GM23338 (cell line): ENCODE results near the gene AOC3. TPM values are rescaled to one million over a fixed set of nuclear protein-coding genes. Genes with fewer than 3 reads are reported as not detected.
A peak's percentile ranks its signal among the peaks of the same experiment; 100 is the strongest.

Experiments used
- ATAC-seq: fragments of 200-7000 bp; cut with Tn5 transposase; 3 replicates; pipeline ENCODE4 v1.9.1; 2020
- DNase-seq: peaks from one replicate; pipeline ENCODE4 v3.0.0-alpha.2; 2015; ENCODE audit warnings: low spot score
- H2AFZ ChIP-seq: fragments of 200-600 bp; sonication (generic); 2 replicates; pipeline ENCODE4 v1.8.0; 2016; ENCODE audit warnings: antibody characterized with exemption, mild to moderate bottlenecking, moderate library complexity
- H3F3A ChIP-seq: fragments of 200-600 bp; sonication (generic); replicated peaks from 2 replicates; pipeline ENCODE4 v1.8.0; 2017; ENCODE audit warnings: antibody characterized with exemption, mixed run types, low read depth
- H3K27ac ChIP-seq: fragments of 200-600 bp; sonication (generic); 2 replicates; pipeline ENCODE4 v1.6.1; 2016; ENCODE audit warnings: low read depth
- H3K27me3 ChIP-seq: fragments of 200-600 bp; sonication (generic); 2 replicates; pipeline ENCODE4 v1.8.0; 2016; ENCODE audit warnings: mild to moderate bottlenecking, mixed run types, moderate library complexity; ENCODE audit not compliant: insufficient read depth
- H3K36me3 ChIP-seq: fragments of 200-600 bp; sonication (generic); 2 replicates; pipeline ENCODE4 v1.8.0; 2016; ENCODE audit warnings: mild to moderate bottlenecking; ENCODE audit not compliant: insufficient read depth
- H3K4me1 ChIP-seq: fragments of 200-600 bp; sonication (generic); 2 replicates; pipeline ENCODE4 v1.8.0; 2016; ENCODE audit warnings: mild to moderate bottlenecking, moderate library complexity; ENCODE audit not compliant: insufficient read depth
- H3K4me2 ChIP-seq: fragments of 200-600 bp; sonication (generic); 2 replicates; pipeline ENCODE4 v1.7.1; 2017; ENCODE audit warnings: mixed run types
- H3K4me3 ChIP-seq: fragments of 200-600 bp; sonication (generic); 2 replicates; pipeline ENCODE4 v1.6.1; 2016; ENCODE audit warnings: mixed run types
- H3K79me2 ChIP-seq: fragments of 200-600 bp; sonication (generic); replicated peaks from 2 replicates; pipeline ENCODE4 v1.8.0; 2017; ENCODE audit warnings: mild to moderate bottlenecking; ENCODE audit not compliant: insufficient read depth
- H3K9me2 ChIP-seq: fragments of 200-600 bp; sonication (generic); 2 replicates; pipeline ENCODE4 v1.8.0; 2017; ENCODE audit not compliant: insufficient read depth
- H4K20me1 ChIP-seq: fragments of 200-600 bp; sonication (generic); replicated peaks from 2 replicates; pipeline ENCODE4 v1.8.0; 2017; ENCODE audit warnings: mild to moderate bottlenecking; ENCODE audit not compliant: insufficient read depth
- H3K27ac Mint-ChIP-seq: 2 replicates; pipeline ENCODE4 v1.8.0; 2020; ENCODE audit warnings: inconsistent platforms, mild to moderate bottlenecking, moderate library complexity, mixed read lengths
- H3K27me3 Mint-ChIP-seq: 3 replicates; pipeline ENCODE4 v1.8.0; 2022; ENCODE audit warnings: low read depth, mild to moderate bottlenecking, moderate library complexity, mixed read lengths, inconsistent platforms; ENCODE audit not compliant: insufficient read depth, poor library complexity
- H3K36me3 Mint-ChIP-seq: 3 replicates; pipeline ENCODE4 v1.8.0; 2021; ENCODE audit warnings: low read depth, mild to moderate bottlenecking, inconsistent platforms, moderate library complexity, mixed read lengths
- H3K4me1 Mint-ChIP-seq: 3 replicates; pipeline ENCODE4 v1.8.0; 2020; ENCODE audit warnings: mild to moderate bottlenecking, inconsistent platforms, mixed read lengths
- H3K4me3 Mint-ChIP-seq: 3 replicates; pipeline ENCODE4 v1.8.0; 2021; ENCODE audit warnings: moderate library complexity, mild to moderate bottlenecking, inconsistent platforms, mixed read lengths
- H3K9me3 Mint-ChIP-seq: 3 replicates; pipeline ENCODE4 v1.8.0; 2020; ENCODE audit warnings: moderate library complexity, mild to moderate bottlenecking, inconsistent platforms, mixed read lengths
- CREB1 ChIP-seq: fragments of 250-450 bp; sonication (Bioruptor Pico); IDR thresholded peaks from 2 replicates; pipeline ENCODE4 v1.5.0; 2020; ENCODE audit warnings: low read depth, mild to moderate bottlenecking, moderate library complexity
- CTCF ChIP-seq, 2 experiments: fragments of 200-600 bp in 1 of 2; sonication (generic) in 1 of 2; conservative IDR thresholded peaks; 2 replicates each; pipeline versions ENCODE4 v1.5.1 to v1.6.1; 2016 to 2017; ENCODE audit warnings: antibody characterized with exemption in 2 of 2, low read depth in 2 of 2, mild to moderate bottlenecking in 2 of 2, moderate library complexity in 1 of 2
- EZH2phosphoT487 ChIP-seq: fragments of 200-600 bp; sonication (generic); IDR thresholded peaks from one replicate; pipeline ENCODE4 v1.8.1; 2018; ENCODE audit warnings: antibody characterized with exemption; ENCODE audit not compliant: unreplicated experiment
- JUNB ChIP-seq: IDR thresholded peaks from one replicate; pipeline ENCODE4 v1.6.1; 2016; ENCODE audit warnings: antibody characterized with exemption; ENCODE audit not compliant: unreplicated experiment
- NANOG ChIP-seq: IDR thresholded peaks from 2 replicates; pipeline ENCODE4 v1.6.1; 2016; ENCODE audit warnings: antibody characterized with exemption, borderline replicate concordance
- POLR2AphosphoS5 ChIP-seq: IDR thresholded peaks from 2 replicates; pipeline ENCODE4 v1.6.1; 2016; ENCODE audit warnings: antibody characterized with exemption, low read depth
- REST ChIP-seq: IDR thresholded peaks from one replicate; pipeline ENCODE4 v1.6.1; 2018; ENCODE audit warnings: antibody characterized with exemption; ENCODE audit not compliant: unreplicated experiment
- STAT1 ChIP-seq: IDR thresholded peaks from one replicate; pipeline ENCODE4 v1.6.1; 2016; ENCODE audit warnings: antibody characterized with exemption; ENCODE audit not compliant: unreplicated experiment
- ZNF114 ChIP-seq: fragments of 250-450 bp; sonication (Bioruptor Pico); IDR thresholded peaks from 2 replicates; pipeline ENCODE4 v1.5.0; 2020; ENCODE audit warnings: mild to moderate bottlenecking, moderate library complexity
- ZNF331 ChIP-seq: fragments of 250-450 bp; sonication (Bioruptor Pico); IDR thresholded peaks from 2 replicates; pipeline ENCODE4 v1.5.0; 2020; ENCODE audit warnings: low read depth, mild to moderate bottlenecking, moderate library complexity
- ZNF462 ChIP-seq: fragments of 250-450 bp; sonication (Bioruptor Pico); IDR thresholded peaks from 2 replicates; pipeline ENCODE4 v1.5.0; 2020; ENCODE audit warnings: mild to moderate bottlenecking, moderate library complexity
- polyA plus RNA-seq: library from polyadenylated mRNA; unstranded; fragments of >200 nt; fragmentation: Nextera tagmentation; extraction: Ambion mirVana; gene quantifications from 2 replicates; pipeline ENCODE4 v1.2.1, GENCODE V29; 2016
- total RNA-seq: library from RNA; depleted of rRNA; stranded (reverse); fragments of >200 nt; shearing (Covaris generic); gene quantifications from 2 replicates; pipeline ENCODE4 v1.2.3, GENCODE V29; 2014
- TF ChIP-seq, protein P1 (sequence below): IDR thresholded peaks from 2 replicates; pipeline ENCODE4 v1.6.1; 2016; ENCODE audit warnings: antibody characterized with exemption

Gene AOC3
- total and polyA plus RNA-seq, 2 experiments from 2014 or later, result 1.4 to 1.7 TPM

GRCh38 chr17:42841975-42842685 is 8.9 kb upstream of the AOC3 start:
- no peak for TF ChIP-seq STAT1
- TF ChIP-seq ZNF331, result no peak
- TF ChIP-seq, protein P1, sequence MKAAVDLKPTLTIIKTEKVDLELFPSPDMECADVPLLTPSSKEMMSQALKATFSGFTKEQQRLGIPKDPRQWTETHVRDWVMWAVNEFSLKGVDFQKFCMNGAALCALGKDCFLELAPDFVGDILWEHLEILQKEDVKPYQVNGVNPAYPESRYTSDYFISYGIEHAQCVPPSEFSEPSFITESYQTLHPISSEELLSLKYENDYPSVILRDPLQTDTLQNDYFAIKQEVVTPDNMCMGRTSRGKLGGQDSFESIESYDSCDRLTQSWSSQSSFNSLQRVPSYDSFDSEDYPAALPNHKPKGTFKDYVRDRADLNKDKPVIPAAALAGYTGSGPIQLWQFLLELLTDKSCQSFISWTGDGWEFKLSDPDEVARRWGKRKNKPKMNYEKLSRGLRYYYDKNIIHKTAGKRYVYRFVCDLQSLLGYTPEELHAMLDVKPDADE, result no peak
- no peak for TF ChIP-seq NANOG
- no peak for TF ChIP-seq POLR2AphosphoS5
- TF ChIP-seq ZNF462, result no peak
- no peak for TF ChIP-seq CTCF (conservative IDR thresholded peaks at IDR 0.05; ENCODE audit: low read depth in 2 of 2)
- TF ChIP-seq JUNB, result no peak
- no peak for TF ChIP-seq REST
- no peak for TF ChIP-seq CREB1 (CRISPR knock-in tag)
- no peak for TF ChIP-seq ZNF114
- no peak for TF ChIP-seq EZH2phosphoT487
- no peak for DNase-seq
- no peak overlapping the region for H3K4me3 ChIP-seq
- no peaks in the 10 kb centered on the region; the same call in 2 of the 3 replicates for H3K9me3 Mint-ChIP-seq
- no peak overlapping the region for H2AFZ ChIP-seq
- no peaks in the 10 kb centered on the region for H3K4me1 ChIP-seq
- no peak overlapping the region for H3K4me2 ChIP-seq
- ATAC-seq, result no peak
- H3K27me3 ChIP-seq, result no peaks in the 10 kb centered on the region
- peak overlapping the region; percentile 50; the same call in 1 of the 2 replicates for H3K27ac ChIP-seq
- peaks cover 89% of the 10 kb centered on the region for H3K36me3 Mint-ChIP-seq
- H3K4me3 Mint-ChIP-seq, result no peak overlapping the region
- H4K20me1 ChIP-seq, result peaks cover 29% of the 10 kb centered on the region
- H3K36me3 ChIP-seq, result peaks cover 60% of the 10 kb centered on the region
- no peak overlapping the region for H3K27ac Mint-ChIP-seq
- peaks cover 30% of the 10 kb centered on the region for H3F3A ChIP-seq
- H3K27me3 Mint-ChIP-seq, result peaks cover 7% of the 10 kb centered on the region
- H3K9me2 ChIP-seq, result no peaks in the 10 kb centered on the region
- peaks cover 3% of the 10 kb centered on the region; the same call in 1 of the 3 replicates for H3K4me1 Mint-ChIP-seq
- no peaks in the 10 kb centered on the region for H3K79me2 ChIP-seq
